Amniotic stem cell (primary cell): ENCODE results near the gene TTLL7.
"Not testable (repeated sequence)": the region's sequence is repeated elsewhere in the genome, so short reads cannot be mapped to it uniquely, and the experiment has no call there.

Source experiments
- DNase-seq: peaks from one replicate; lab custom pipeline; 2025; lab: John Stamatoyannopoulos, UW

The TTLL7 gene

GRCh38 chr1:83929184-83929583 is 69.7 kb downstream of the TTLL7 start:
- DNase-seq, result no peak

GRCh38 chr1:83928396-83928795 is 70.5 kb downstream of the TTLL7 start:
- DNase-seq, result no peak

GRCh38 chr1:83927701-83928100 is 71.2 kb downstream of the TTLL7 start:
- DNase-seq, result no peak

- DNase-seq, result no peak
Observed at GRCh38 chr1:83927061-83927460, 71.9 kb downstream of the TTLL7 start.

GRCh38 chr1:83923553-83923952 is 75.4 kb downstream of the TTLL7 start:
- DNase-seq, result no peak

- DNase-seq, result no peak
Observed at GRCh38 chr1:83922431-83922830, 76.5 kb downstream of the TTLL7 start.

- DNase-seq, result no peak
Observed at GRCh38 chr1:83920320-83920719, 78.6 kb downstream of the TTLL7 start.

GRCh38 chr1:83919872-83920271 is 79.1 kb downstream of the TTLL7 start:
- DNase-seq, result no peak

GRCh38 chr1:83918688-83919285 is 80.1 kb downstream of the TTLL7 start:
- no peak for DNase-seq

GRCh38 chr1:83917959-83918358 is 81.0 kb downstream of the TTLL7 start:
- no peak for DNase-seq

GRCh38 chr1:83916094-83916493 is 82.8 kb downstream of the TTLL7 start:
- DNase-seq, result not testable (repeated sequence)

GRCh38 chr1:83912876-83913275 is 86.1 kb downstream of the TTLL7 start:
- DNase-seq, result no peak

GRCh38 chr1:83910461-83910860 is 88.5 kb downstream of the TTLL7 start:
- no peak for DNase-seq

- DNase-seq, result no peak
Observed at GRCh38 chr1:83909687-83910086, 89.2 kb downstream of the TTLL7 start.

- DNase-seq, result peak; percentile 26
Observed at GRCh38 chr1:83905315-83905907, 93.5 kb downstream of the TTLL7 start.

GRCh38 chr1:83901547-83902155 is 97.3 kb downstream of the TTLL7 start:
- DNase-seq, result peak; percentile 9

GRCh38 chr1:83900524-83900923 is 98.4 kb downstream of the TTLL7 start:
- no peak for DNase-seq

GRCh38 chr1:83897516-83897915 is 101.4 kb downstream of the TTLL7 start:
- DNase-seq, result no peak

- DNase-seq, result no peak
Observed at GRCh38 chr1:83896299-83896698, 102.6 kb downstream of the TTLL7 start.

GRCh38 chr1:83889707-83890106 is 109.2 kb downstream of the TTLL7 start:
- peak; percentile 8 for DNase-seq

- no peak for DNase-seq
Observed at GRCh38 chr1:83887483-83887882, 111.4 kb downstream of the TTLL7 start.

- no peak for DNase-seq
Observed at GRCh38 chr1:83883979-83884378, 115.0 kb downstream of the TTLL7 start.

GRCh38 chr1:83882906-83883305 is 116.0 kb downstream of the TTLL7 start:
- no peak for DNase-seq

GRCh38 chr1:83872515-83872914 is 126.4 kb downstream of the TTLL7 start:
- DNase-seq, result no peak
